Transverse colon (tissue), 4 donors: ENCODE measurements around the gene PLXND1. TPM values are rescaled to one million over a fixed set of nuclear protein-coding genes. Genes with fewer than 3 reads are reported as not detected.

Experiments used
- DNase-seq: peaks from one replicate; pipeline ENCODE4 v3.0.0-alpha.2; 2019
- H3K27ac ChIP-seq, 4 donors: fragments of 200-600 bp; sonication (generic); 2 replicates each; pipeline ENCODE4 v1.5.1; 2016 to 2018; ENCODE audit warnings: inconsistent platforms in 4 of 4
- H3K27me3 ChIP-seq: fragments of 200-600 bp; sonication (generic); 2 replicates; pipeline ENCODE4 v1.5.1; 2017; ENCODE audit warnings: inconsistent platforms
- H3K36me3 ChIP-seq, 4 donors: fragments of 200-600 bp; sonication (generic); 2 replicates each; pipeline ENCODE4 v1.5.1; 2017 to 2019; ENCODE audit warnings: inconsistent platforms in 4 of 4
- H3K4me1 ChIP-seq, 4 donors: fragments of 200-600 bp; sonication (generic); 2 replicates each; pipeline ENCODE4 v1.5.1; 2017 to 2020; ENCODE audit warnings: inconsistent platforms in 4 of 4
- H3K4me3 ChIP-seq, 4 donors: fragments of 200-600 bp; sonication (generic); 1 replicate in 1 of 4; 2 replicates in 3 of 4; pipeline versions ENCODE4 v1.5.1 to v1.6.1; 2017 to 2019; ENCODE audit warnings: inconsistent platforms in 4 of 4
- H3K9me3 ChIP-seq, 2 donors: fragments of 200-600 bp; sonication (generic); 2 replicates each; pipeline ENCODE4 v1.5.1; 2017 to 2019; ENCODE audit warnings: inconsistent platforms in 2 of 2
- CTCF ChIP-seq, 5 experiments: fragments of 200-600 bp in 3 of 5; fragments of 450-650 bp in 2 of 5; sonication (generic) in 3 of 5; IDR thresholded peaks; 1 replicate in 2 of 5; 2 replicates in 3 of 5; pipeline ENCODE4 v1.5.1; 2016 to 2017; ENCODE audit warnings: antibody characterized with exemption in 5 of 5, inconsistent platforms in 3 of 5, mild to moderate bottlenecking in 2 of 5, moderate library complexity in 1 of 5
- EP300 ChIP-seq: sonication (generic); formaldehyde crosslinking; IDR thresholded peaks from one replicate; pipeline ENCODE4 v1.6.1; 2017; ENCODE audit warnings: antibody characterized with exemption, low read depth
- POLR2A ChIP-seq: fragments of 450-650 bp; IDR thresholded peaks from one replicate; pipeline ENCODE4 v1.6.1; 2016; ENCODE audit warnings: antibody characterized with exemption, mild to moderate bottlenecking, moderate library complexity
- POLR2AphosphoS5 ChIP-seq, 3 donors: sonication (generic); formaldehyde crosslinking; IDR thresholded peaks; one replicate each; pipeline ENCODE4 v1.6.1; 2016; ENCODE audit warnings: antibody characterized with exemption in 3 of 3
- WGBS, 2 donors: methylation state at CpG; one replicate each; pipeline ENCODE4 v1.1.5; 2018; ENCODE audit warnings: low coverage in 1 of 2; 5-methylcytosine and 5-hydroxymethylcytosine counted together
- in situ Hi-C, 4 donors: fragments of 200-750 bp; cut with MboI; loops; one replicate each; pipeline versions ENCODE4 v1.15.0 to v1.15.1; 2017; ENCODE audit warnings: low sequenced_read_pairs in 3 of 4, low pct_ligation_motif_present in 1 of 4, low pct_unique_long_range_greater_than_20kb in 1 of 4
- intact Hi-C: fragments of 100-400 bp; cut with DNase I; formaldehyde crosslinking; loops from one replicate; pipeline ENCODE4 v1.15.1; 2023; ENCODE audit warnings: low total_unique reads
- total RNA-seq, 4 donors: library from RNA; depleted of rRNA; stranded (reverse); fragments of >200 nt; gene quantifications; one replicate each; pipeline ENCODE4 v1.1.0, GENCODE V29; 2016

PLXND1 gene
- total RNA-seq, 4 donors from 2014 or later: 26.4 to 71.8 (median 35.8) TPM

GRCh38 chr3:129603991-129604749 lies 2.3 kb downstream of the PLXND1 start:
- peaks cover 0 to 56% (median 31%) of the 10 kb centered on the region in 4 donors for H3K4me1 ChIP-seq
- no peaks in the 10 kb centered on the region for H3K9me3 ChIP-seq
- H3K36me3 ChIP-seq: no peaks in the 10 kb centered on the region
- in situ Hi-C loops (no loop called here), intact Hi-C loops (loop anchor here (10.0 kb wide), 1 partner anchor 109 kb away; no protein-coding TSS in a partner anchor)
- 74% methylated on average over 8 of the region's 8 CpGs; no CpG with 5 or more reads in 1 of the 2 donors for WGBS, 2 donors
- H3K27ac ChIP-seq: peak overlapping the region; percentile 72 to 87 (median 78)
- H3K27me3 ChIP-seq: peaks cover 24% of the 10 kb centered on the region
- H3K4me3 ChIP-seq: peak overlapping the region in 3 of 4 donors; percentile 5 to 58 (median 56)
- no peak for DNase-seq
- TF ChIP-seq POLR2A: no peak
- no peak for TF ChIP-seq POLR2AphosphoS5 (IDR thresholded peaks at IDR 0.05)
- no peak for TF ChIP-seq EP300
- TF ChIP-seq CTCF (IDR thresholded peaks at IDR 0.05): no peak

- no peaks in the 10 kb centered on the region for H3K36me3 ChIP-seq
- intact Hi-C loops: loop anchor here (10.0 kb wide), 1 partner anchor 109 kb away; no protein-coding TSS in a partner anchor
Observed at GRCh38 chr3:129603561-129603942, 2.9 kb downstream of the PLXND1 start.

GRCh38 chr3:129602730-129603560 lies 3.5 kb downstream of the PLXND1 start:
- TF ChIP-seq EP300 (no peak), POLR2AphosphoS5 (IDR thresholded peaks at IDR 0.05) (peak in 2 of 3 donors; percentile 20 to 57), POLR2A (peak; percentile 26), CTCF (IDR thresholded peaks at IDR 0.05) (no peak)
- in situ Hi-C loops (no loop called here), intact Hi-C loops (loop anchor here (10.0 kb wide), 1 partner anchor 108 kb away; no protein-coding TSS in a partner anchor)
- peak; percentile 56 for DNase-seq
- peaks cover 0 to 58% (median 34%) of the 10 kb centered on the region in 4 donors for H3K4me1 ChIP-seq
- H3K27ac ChIP-seq: peak overlapping the region; percentile 72 to 87 (median 78)
- H3K27me3 ChIP-seq: peaks cover 24% of the 10 kb centered on the region
- H3K36me3 ChIP-seq: no peaks in the 10 kb centered on the region
- peak overlapping the region in 2 of 4 donors; percentile 15 to 58 for H3K4me3 ChIP-seq
- no peaks in the 10 kb centered on the region for H3K9me3 ChIP-seq
- WGBS, 2 donors: 69 to 100% methylated on average over 2 to 15 of the region's 15 CpGs

More at GRCh38 chr3:129603561-129603942, 2.9 kb downstream of the PLXND1 start:
- Histone ChIP-seq H3K4me1 (peaks cover 0 to 58% (median 32%) of the 10 kb centered on the region in 4 donors), H3K4me3 (peak overlapping the region in 2 of 4 donors; percentile 56 to 58), H3K27me3 (peaks cover 24% of the 10 kb centered on the region), H3K27ac (peak overlapping the region; percentile 72 to 87 (median 78)), H3K9me3 (no peaks in the 10 kb centered on the region)
- DNase-seq: no peak
- WGBS, 2 donors: 53 to 87% methylated on average over 3 to 7 of the region's 7 CpGs
- TF ChIP-seq EP300 (no peak), POLR2AphosphoS5 (IDR thresholded peaks at IDR 0.05) (no peak), POLR2A (no peak), CTCF (IDR thresholded peaks at IDR 0.05) (no peak)
- in situ Hi-C loops: no loop called here

- peak overlapping the region; percentile 72 to 87 (median 78) for H3K27ac ChIP-seq
- intact Hi-C loops (loop anchor here (10.0 kb wide), 1 partner anchor 108 kb away; no protein-coding TSS in a partner anchor), in situ Hi-C loops (no loop called here)
- no peaks in the 10 kb centered on the region for H3K9me3 ChIP-seq
- H3K27me3 ChIP-seq: peaks cover 21% of the 10 kb centered on the region
- H3K4me3 ChIP-seq: no peak overlapping the region
- H3K36me3 ChIP-seq: no peaks in the 10 kb centered on the region
- no peak for DNase-seq
- no peak for TF ChIP-seq POLR2A
- no peak for TF ChIP-seq POLR2AphosphoS5 (IDR thresholded peaks at IDR 0.05)
- no peak for TF ChIP-seq EP300
- TF ChIP-seq CTCF (IDR thresholded peaks at IDR 0.05): no peak
- WGBS, 2 donors: 86% methylated on average over 11 of the region's 11 CpGs; no CpG with 5 or more reads in 1 of the 2 donors
- peaks cover 0 to 58% (median 34%) of the 10 kb centered on the region in 4 donors for H3K4me1 ChIP-seq
Observed at GRCh38 chr3:129602309-129602708, 4.2 kb downstream of the PLXND1 start.
